WTC11 (cell line): ENCODE measurements around the gene AHSP. TPM values are rescaled to one million over a fixed set of nuclear protein-coding genes. Genes with fewer than 3 reads are reported as not detected.

Source experiments
- ATAC-seq: fragments of 200-7000 bp; cut with Tn5 transposase; 2 replicates; pipeline ENCODE4 v1.10.0; 2021; ENCODE audit warnings: mild to moderate bottlenecking, moderate library complexity
- CTCF ChIA-PET: fragments of 300-600 bp; sonication (Branson Sonifier 250); formaldehyde crosslinking; loops from one replicate; lab custom pipeline; 2021; ENCODE audit warnings: antibody characterized with exemption; lab: Charles Lee
- POLR2A ChIA-PET: fragments of 350-600 bp; sonication (Branson Sonifier 250); formaldehyde crosslinking; loops from one replicate; lab custom pipeline; 2021; ENCODE audit warnings: antibody characterized with exemption; lab: Charles Lee
- DNase-seq: peaks from one replicate; pipeline ENCODE4 v3.0.0; 2021; ENCODE audit warnings: low spot score
- H3K27ac Mint-ChIP-seq: 2 replicates; pipeline ENCODE4 v1.8.0; 2021; ENCODE audit warnings: mixed read lengths
- H3K27me3 Mint-ChIP-seq: 2 replicates; pipeline ENCODE4 v1.8.0; 2021; ENCODE audit warnings: low read depth, mild to moderate bottlenecking, moderate library complexity, mixed read lengths
- H3K36me3 Mint-ChIP-seq: 2 replicates; pipeline ENCODE4 v1.8.0; 2021; ENCODE audit warnings: mixed read lengths
- H3K4me1 Mint-ChIP-seq: 2 replicates; pipeline ENCODE4 v1.8.0; 2022; ENCODE audit warnings: mixed read lengths
- H3K4me3 Mint-ChIP-seq: 2 replicates; pipeline ENCODE4 v1.8.0; 2021; ENCODE audit warnings: mild to moderate bottlenecking, moderate library complexity, mixed read lengths
- H3K9me3 Mint-ChIP-seq: 2 replicates; pipeline ENCODE4 v1.8.0; 2021; ENCODE audit warnings: mixed read lengths
- ELF4 ChIP-seq: sonication (generic); formaldehyde crosslinking; IDR thresholded peaks from 2 replicates; pipeline ENCODE4 v1.8.1; 2022; ENCODE audit warnings: low read depth, mild to moderate bottlenecking, moderate library complexity, missing genetic modification reagents
- ESRRA ChIP-seq: sonication (generic); formaldehyde crosslinking; IDR thresholded peaks from 2 replicates; pipeline ENCODE4 v1.8.1; 2022; ENCODE audit warnings: mild to moderate bottlenecking, missing genetic modification reagents, borderline replicate concordance
- FOXJ3 ChIP-seq: sonication (generic); formaldehyde crosslinking; IDR thresholded peaks from 2 replicates; pipeline ENCODE4 v1.9.0; 2021; ENCODE audit warnings: missing genetic modification reagents, mild to moderate bottlenecking, borderline replicate concordance
- FOXP1 ChIP-seq: sonication (generic); formaldehyde crosslinking; IDR thresholded peaks from 2 replicates; pipeline ENCODE4 v1.8.0; 2022; ENCODE audit warnings: missing genetic modification reagents, mild to moderate bottlenecking, moderate library complexity, borderline replicate concordance
- GABPB1 ChIP-seq: sonication (generic); formaldehyde crosslinking; IDR thresholded peaks from 2 replicates; pipeline ENCODE4 v1.8.1; 2023; ENCODE audit warnings: mild to moderate bottlenecking, missing genetic modification reagents
- GRHL2 ChIP-seq: fragments of 250-450 bp; sonication (Bioruptor Pico); IDR thresholded peaks from 2 replicates; pipeline ENCODE4 v1.8.0; 2022; ENCODE audit warnings: mild to moderate bottlenecking, moderate library complexity; ENCODE audit not compliant: insufficient replicate concordance, severe bottlenecking
- NFE2L1 ChIP-seq: sonication (generic); formaldehyde crosslinking; IDR thresholded peaks from 2 replicates; pipeline ENCODE4 v1.8.1; 2023; ENCODE audit warnings: missing genetic modification reagents
- NR1H2 ChIP-seq: sonication (generic); formaldehyde crosslinking; IDR thresholded peaks from 2 replicates; pipeline ENCODE4 v1.9.0; 2021; ENCODE audit warnings: mild to moderate bottlenecking, moderate library complexity, missing genetic modification reagents
- SMAD3 ChIP-seq: sonication (generic); formaldehyde crosslinking; IDR thresholded peaks from 2 replicates; pipeline ENCODE4 v1.8.0; 2022; ENCODE audit warnings: missing genetic modification reagents, mild to moderate bottlenecking, borderline replicate concordance
- SMAD4 ChIP-seq: sonication (generic); formaldehyde crosslinking; IDR thresholded peaks from 2 replicates; pipeline ENCODE4 v1.8.0; 2022; ENCODE audit warnings: mild to moderate bottlenecking, missing genetic modification reagents
- SOX15 ChIP-seq: fragments of 250-450 bp; sonication (Bioruptor Pico); IDR thresholded peaks from 2 replicates; pipeline ENCODE4 v1.9.0; 2021; ENCODE audit warnings: mild to moderate bottlenecking
- SP1 ChIP-seq: sonication (generic); formaldehyde crosslinking; conservative IDR thresholded peaks from 2 replicates; pipeline ENCODE4 v1.8.1; 2022; ENCODE audit warnings: missing genetic modification reagents
- ZBTB21 ChIP-seq: sonication (generic); formaldehyde crosslinking; IDR thresholded peaks from 2 replicates; pipeline ENCODE4 v1.8.1; 2023; ENCODE audit warnings: mild to moderate bottlenecking, missing genetic modification reagents, borderline replicate concordance
- ZNF263 ChIP-seq: sonication (generic); formaldehyde crosslinking; IDR thresholded peaks from 2 replicates; pipeline ENCODE4 v1.8.1; 2022; ENCODE audit warnings: low read depth, mild to moderate bottlenecking, moderate library complexity, missing genetic modification reagents
- ZNF416 ChIP-seq: fragments of 250-450 bp; sonication (Bioruptor Pico); IDR thresholded peaks from 2 replicates; pipeline ENCODE4 v1.9.0; 2021; ENCODE audit warnings: mild to moderate bottlenecking, inconsistent platforms
- total RNA-seq: library from RNA; stranded (reverse); gene quantifications from 3 replicates; pipeline ENCODE4 v1.2.3, GENCODE V29; 2021
- TF ChIP-seq, protein P1 (sequence below): fragments of 250-450 bp; sonication (Bioruptor Pico); IDR thresholded peaks from 2 replicates; pipeline ENCODE4 v1.8.0; 2021; ENCODE audit warnings: mild to moderate bottlenecking
- TF ChIP-seq, protein P2 (sequence below): sonication (generic); formaldehyde crosslinking; conservative IDR thresholded peaks from 2 replicates; pipeline ENCODE4 v1.8.1; 2023; ENCODE audit warnings: mild to moderate bottlenecking, low read depth, missing genetic modification reagents, moderate library complexity
- TF ChIP-seq, protein P3 (sequence below): sonication (generic); formaldehyde crosslinking; conservative IDR thresholded peaks from 2 replicates; pipeline ENCODE4 v1.8.1; 2022; ENCODE audit warnings: mild to moderate bottlenecking, missing genetic modification reagents
- TF ChIP-seq, protein P4 (sequence below): sonication (generic); formaldehyde crosslinking; IDR thresholded peaks from 2 replicates; pipeline ENCODE4 v1.8.1; 2023; ENCODE audit warnings: mild to moderate bottlenecking, missing genetic modification reagents, moderate library complexity
- TF ChIP-seq, protein P5 (sequence below): fragments of 250-450 bp; sonication (Bioruptor Pico); IDR thresholded peaks from 2 replicates; pipeline ENCODE4 v1.9.0; 2021; ENCODE audit warnings: mild to moderate bottlenecking

The AHSP gene
- total RNA-seq, 1 experiment from 2014 or later = 0.81 TPM

DNA sequence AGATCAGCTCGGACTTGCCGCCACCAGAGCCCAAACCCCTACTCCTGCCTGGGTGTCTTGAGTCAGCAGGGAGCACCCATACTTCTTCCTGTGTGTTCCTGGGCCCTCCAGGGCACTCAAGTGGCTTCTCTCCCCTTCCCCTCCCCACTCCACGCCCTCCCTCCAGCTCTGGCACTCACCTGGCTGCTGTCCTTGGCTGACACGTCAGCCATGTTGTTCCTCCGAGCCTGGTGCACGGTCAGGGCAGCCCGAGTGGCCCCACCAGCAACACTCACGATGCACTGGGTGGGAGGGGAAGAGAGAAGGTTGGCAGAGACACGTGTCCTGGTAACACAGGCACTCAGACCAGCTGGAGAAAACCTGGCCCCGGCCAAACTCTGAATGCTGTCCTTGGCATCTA lies 31.0 kb upstream of the AHSP start:
- TF ChIP-seq, protein P1, sequence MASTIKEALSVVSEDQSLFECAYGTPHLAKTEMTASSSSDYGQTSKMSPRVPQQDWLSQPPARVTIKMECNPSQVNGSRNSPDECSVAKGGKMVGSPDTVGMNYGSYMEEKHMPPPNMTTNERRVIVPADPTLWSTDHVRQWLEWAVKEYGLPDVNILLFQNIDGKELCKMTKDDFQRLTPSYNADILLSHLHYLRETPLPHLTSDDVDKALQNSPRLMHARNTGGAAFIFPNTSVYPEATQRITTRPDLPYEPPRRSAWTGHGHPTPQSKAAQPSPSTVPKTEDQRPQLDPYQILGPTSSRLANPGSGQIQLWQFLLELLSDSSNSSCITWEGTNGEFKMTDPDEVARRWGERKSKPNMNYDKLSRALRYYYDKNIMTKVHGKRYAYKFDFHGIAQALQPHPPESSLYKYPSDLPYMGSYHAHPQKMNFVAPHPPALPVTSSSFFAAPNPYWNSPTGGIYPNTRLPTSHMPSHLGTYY (CRISPR knock-in tag) = no peak
- TF ChIP-seq, protein P2, sequence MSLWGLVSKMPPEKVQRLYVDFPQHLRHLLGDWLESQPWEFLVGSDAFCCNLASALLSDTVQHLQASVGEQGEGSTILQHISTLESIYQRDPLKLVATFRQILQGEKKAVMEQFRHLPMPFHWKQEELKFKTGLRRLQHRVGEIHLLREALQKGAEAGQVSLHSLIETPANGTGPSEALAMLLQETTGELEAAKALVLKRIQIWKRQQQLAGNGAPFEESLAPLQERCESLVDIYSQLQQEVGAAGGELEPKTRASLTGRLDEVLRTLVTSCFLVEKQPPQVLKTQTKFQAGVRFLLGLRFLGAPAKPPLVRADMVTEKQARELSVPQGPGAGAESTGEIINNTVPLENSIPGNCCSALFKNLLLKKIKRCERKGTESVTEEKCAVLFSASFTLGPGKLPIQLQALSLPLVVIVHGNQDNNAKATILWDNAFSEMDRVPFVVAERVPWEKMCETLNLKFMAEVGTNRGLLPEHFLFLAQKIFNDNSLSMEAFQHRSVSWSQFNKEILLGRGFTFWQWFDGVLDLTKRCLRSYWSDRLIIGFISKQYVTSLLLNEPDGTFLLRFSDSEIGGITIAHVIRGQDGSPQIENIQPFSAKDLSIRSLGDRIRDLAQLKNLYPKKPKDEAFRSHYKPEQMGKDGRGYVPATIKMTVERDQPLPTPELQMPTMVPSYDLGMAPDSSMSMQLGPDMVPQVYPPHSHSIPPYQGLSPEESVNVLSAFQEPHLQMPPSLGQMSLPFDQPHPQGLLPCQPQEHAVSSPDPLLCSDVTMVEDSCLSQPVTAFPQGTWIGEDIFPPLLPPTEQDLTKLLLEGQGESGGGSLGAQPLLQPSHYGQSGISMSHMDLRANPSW = no peak
- TF ChIP-seq ZBTB21 (CRISPR knock-in tag) = no peak
- TF ChIP-seq ZNF263 (CRISPR knock-in tag) = no peak
- no peak for TF ChIP-seq NFE2L1 (CRISPR knock-in tag)
- TF ChIP-seq, protein P3, sequence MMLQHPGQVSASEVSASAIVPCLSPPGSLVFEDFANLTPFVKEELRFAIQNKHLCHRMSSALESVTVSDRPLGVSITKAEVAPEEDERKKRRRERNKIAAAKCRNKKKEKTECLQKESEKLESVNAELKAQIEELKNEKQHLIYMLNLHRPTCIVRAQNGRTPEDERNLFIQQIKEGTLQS (CRISPR knock-in tag) = no peak
- TF ChIP-seq FOXP1 (CRISPR knock-in tag) = no peak
- TF ChIP-seq FOXJ3 (CRISPR knock-in tag) = no peak
- TF ChIP-seq SMAD3 (CRISPR knock-in tag) = no peak
- no peak for TF ChIP-seq NR1H2
- TF ChIP-seq, protein P4, sequence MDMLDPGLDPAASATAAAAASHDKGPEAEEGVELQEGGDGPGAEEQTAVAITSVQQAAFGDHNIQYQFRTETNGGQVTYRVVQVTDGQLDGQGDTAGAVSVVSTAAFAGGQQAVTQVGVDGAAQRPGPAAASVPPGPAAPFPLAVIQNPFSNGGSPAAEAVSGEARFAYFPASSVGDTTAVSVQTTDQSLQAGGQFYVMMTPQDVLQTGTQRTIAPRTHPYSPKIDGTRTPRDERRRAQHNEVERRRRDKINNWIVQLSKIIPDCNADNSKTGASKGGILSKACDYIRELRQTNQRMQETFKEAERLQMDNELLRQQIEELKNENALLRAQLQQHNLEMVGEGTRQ (CRISPR knock-in tag) = no peak
- no peak for TF ChIP-seq ESRRA (CRISPR knock-in tag)
- no peak for TF ChIP-seq GRHL2 (CRISPR knock-in tag)
- no peak for TF ChIP-seq SOX15
- TF ChIP-seq SP1 = no peak
- TF ChIP-seq, protein P5, sequence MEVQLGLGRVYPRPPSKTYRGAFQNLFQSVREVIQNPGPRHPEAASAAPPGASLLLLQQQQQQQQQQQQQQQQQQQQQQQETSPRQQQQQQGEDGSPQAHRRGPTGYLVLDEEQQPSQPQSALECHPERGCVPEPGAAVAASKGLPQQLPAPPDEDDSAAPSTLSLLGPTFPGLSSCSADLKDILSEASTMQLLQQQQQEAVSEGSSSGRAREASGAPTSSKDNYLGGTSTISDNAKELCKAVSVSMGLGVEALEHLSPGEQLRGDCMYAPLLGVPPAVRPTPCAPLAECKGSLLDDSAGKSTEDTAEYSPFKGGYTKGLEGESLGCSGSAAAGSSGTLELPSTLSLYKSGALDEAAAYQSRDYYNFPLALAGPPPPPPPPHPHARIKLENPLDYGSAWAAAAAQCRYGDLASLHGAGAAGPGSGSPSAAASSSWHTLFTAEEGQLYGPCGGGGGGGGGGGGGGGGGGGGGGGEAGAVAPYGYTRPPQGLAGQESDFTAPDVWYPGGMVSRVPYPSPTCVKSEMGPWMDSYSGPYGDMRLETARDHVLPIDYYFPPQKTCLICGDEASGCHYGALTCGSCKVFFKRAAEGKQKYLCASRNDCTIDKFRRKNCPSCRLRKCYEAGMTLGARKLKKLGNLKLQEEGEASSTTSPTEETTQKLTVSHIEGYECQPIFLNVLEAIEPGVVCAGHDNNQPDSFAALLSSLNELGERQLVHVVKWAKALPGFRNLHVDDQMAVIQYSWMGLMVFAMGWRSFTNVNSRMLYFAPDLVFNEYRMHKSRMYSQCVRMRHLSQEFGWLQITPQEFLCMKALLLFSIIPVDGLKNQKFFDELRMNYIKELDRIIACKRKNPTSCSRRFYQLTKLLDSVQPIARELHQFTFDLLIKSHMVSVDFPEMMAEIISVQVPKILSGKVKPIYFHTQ (CRISPR knock-in tag) = no peak
- no peak for TF ChIP-seq ZNF416 (CRISPR knock-in tag)
- no peak for TF ChIP-seq GABPB1
- Mint-ChIP-seq H3K36me3 (peaks cover 21% of the 10 kb centered on the region), H3K4me1 (peaks cover 9% of the 10 kb centered on the region), H3K27me3 (no peaks in the 10 kb centered on the region), H3K9me3 (no peaks in the 10 kb centered on the region), H3K4me3 (no peak overlapping the region), H3K27ac (no peak overlapping the region)
- CTCF ChIA-PET = no interaction called here
- POLR2A ChIA-PET = interaction anchor here (0.6 to 1.1 kb wide), 2 partner anchors 9 to 103 kb away, joined by 3 to 5 read pairs; no protein-coding TSS in a partner anchor
- ATAC-seq = no peak
- DNase-seq = no peak

DNA sequence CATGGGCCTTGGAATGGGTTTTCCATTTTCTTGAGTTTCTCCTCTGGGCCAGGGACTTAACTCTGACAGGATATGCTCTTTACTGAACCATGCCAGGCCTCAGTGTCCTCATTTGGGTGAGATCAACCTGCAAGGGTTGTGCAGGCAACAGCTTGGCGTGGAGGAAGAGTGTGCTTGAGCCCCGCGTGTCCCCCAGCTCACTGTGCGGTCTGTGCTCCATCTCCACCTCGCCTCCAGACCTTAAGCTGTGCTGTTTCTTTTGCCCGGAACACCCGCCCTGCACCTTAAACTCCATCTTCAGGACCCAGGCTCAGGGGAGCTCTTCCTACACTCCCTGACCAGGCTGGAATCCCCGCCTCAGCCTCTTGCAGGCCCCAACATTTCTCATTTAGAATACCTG lies 29.2 kb upstream of the AHSP start:
- Mint-ChIP-seq H3K27me3 (no peaks in the 10 kb centered on the region), H3K36me3 (peaks cover 11% of the 10 kb centered on the region), H3K27ac (no peak overlapping the region), H3K9me3 (no peaks in the 10 kb centered on the region), H3K4me1 (peaks cover 21% of the 10 kb centered on the region), H3K4me3 (no peak overlapping the region)
- CTCF ChIA-PET = interaction anchor here (0.9 to 1.7 kb wide), 2 partner anchors 47 to 215 kb away, joined by 3 to 4 read pairs; a partner anchor contains a TSS
- POLR2A ChIA-PET = no interaction called here
- ATAC-seq (no peak), DNase-seq (no peak)
- no peak for TF ChIP-seq SMAD4
- TF ChIP-seq ELF4 (CRISPR knock-in tag) = no peak
